ENCODE measurements around the gene LRRC56. TPM values are rescaled to one million over a fixed set of nuclear protein-coding genes. Genes with fewer than 3 reads are reported as not detected.

LRRC56 gene, protein sequence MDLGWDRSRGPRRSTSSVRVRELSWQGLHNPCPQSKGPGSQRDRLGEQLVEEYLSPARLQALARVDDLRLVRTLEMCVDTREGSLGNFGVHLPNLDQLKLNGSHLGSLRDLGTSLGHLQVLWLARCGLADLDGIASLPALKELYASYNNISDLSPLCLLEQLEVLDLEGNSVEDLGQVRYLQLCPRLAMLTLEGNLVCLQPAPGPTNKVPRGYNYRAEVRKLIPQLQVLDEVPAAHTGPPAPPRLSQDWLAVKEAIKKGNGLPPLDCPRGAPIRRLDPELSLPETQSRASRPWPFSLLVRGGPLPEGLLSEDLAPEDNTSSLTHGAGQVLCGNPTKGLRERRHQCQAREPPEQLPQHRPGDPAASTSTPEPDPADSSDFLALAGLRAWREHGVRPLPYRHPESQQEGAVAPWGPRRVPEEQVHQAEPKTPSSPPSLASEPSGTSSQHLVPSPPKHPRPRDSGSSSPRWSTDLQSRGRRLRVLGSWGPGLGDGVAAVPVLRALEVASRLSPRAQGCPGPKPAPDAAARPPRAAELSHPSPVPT
- total RNA-seq (7.7 TPM), polyA plus RNA-seq (ENCODE audit: insufficient read depth, low read depth, low replicate concordance) (1.2 TPM)
- long read RNA-seq, donor 1: 0 reads
- long read RNA-seq, donor 2: 0 reads
- long read RNA-seq, donor 3: 0 reads
- long read RNA-seq, donor 4: 0 reads
- long read RNA-seq, donor 5: 0 reads
- long read RNA-seq, donor 6: 0 reads
- long read RNA-seq, donor 7, partial matches to known transcripts: 4 of 8 reads
- long read RNA-seq, donor 7, other reads (novel, unspliced or antisense): 4 of 8 reads
- long read RNA-seq, donor 8: 0 reads
- long read RNA-seq, donor 9: 0 reads
- long read RNA-seq, donor 10: 0 reads

DNA sequence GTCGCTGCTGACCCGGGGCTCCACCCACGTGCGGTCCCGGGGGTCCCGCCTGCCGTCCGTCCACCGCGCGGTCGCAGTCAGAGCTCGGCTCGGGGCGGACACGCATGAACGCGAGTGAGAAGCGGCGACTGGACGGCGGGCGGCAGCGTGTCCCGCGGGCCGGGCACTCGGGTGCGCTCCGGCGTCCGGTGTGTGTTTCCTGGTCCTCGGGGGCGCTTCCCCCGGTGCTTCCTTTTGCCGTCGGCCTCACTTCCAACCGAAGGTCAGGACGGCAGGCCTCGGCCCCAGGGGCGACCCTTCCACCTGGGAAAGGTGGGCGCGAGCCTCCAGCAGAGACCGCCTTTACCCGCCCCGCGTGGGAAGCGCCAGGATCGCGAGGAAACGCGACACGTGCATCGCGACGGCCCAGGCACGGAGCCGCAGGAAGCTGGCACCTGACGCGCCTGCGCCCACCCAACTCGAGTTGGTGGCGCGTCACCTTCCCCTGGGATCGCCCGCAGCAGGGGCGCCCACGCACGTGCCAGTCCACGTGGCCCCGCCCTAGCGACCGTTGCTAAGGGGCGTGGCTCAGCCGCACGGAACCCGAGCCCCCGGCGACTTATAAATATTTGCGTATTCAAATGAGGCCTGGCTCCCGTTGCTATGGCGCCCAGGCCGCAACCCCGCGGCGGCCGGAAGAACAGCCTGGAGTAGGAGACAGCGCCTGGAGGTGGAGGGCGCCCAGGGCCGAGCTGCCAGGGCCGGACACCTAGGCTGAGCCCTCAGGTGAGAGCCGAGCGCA lies at the start of gene LRRC56:
LRRC56 (plus strand) TSS at position 687 of the 781 bp plus-strand sequence. CDS start 3,158 bp downstream, outside the sequence.
- peak within 1 kb of the TSS in 2 of 3 donors; percentile 2 to 40 for H3K4me3 ChIP-seq (ENCODE audit: low read length in 3 of 3)
- no peaks in the 10 kb centered on the region for H3K9me3 ChIP-seq (ENCODE audit: control insufficient read depth in 2 of 3, insufficient read depth in 1 of 3, low read length in 3 of 3)
- TF ChIP-seq, protein P1, sequence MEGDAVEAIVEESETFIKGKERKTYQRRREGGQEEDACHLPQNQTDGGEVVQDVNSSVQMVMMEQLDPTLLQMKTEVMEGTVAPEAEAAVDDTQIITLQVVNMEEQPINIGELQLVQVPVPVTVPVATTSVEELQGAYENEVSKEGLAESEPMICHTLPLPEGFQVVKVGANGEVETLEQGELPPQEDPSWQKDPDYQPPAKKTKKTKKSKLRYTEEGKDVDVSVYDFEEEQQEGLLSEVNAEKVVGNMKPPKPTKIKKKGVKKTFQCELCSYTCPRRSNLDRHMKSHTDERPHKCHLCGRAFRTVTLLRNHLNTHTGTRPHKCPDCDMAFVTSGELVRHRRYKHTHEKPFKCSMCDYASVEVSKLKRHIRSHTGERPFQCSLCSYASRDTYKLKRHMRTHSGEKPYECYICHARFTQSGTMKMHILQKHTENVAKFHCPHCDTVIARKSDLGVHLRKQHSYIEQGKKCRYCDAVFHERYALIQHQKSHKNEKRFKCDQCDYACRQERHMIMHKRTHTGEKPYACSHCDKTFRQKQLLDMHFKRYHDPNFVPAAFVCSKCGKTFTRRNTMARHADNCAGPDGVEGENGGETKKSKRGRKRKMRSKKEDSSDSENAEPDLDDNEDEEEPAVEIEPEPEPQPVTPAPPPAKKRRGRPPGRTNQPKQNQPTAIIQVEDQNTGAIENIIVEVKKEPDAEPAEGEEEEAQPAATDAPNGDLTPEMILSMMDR (IDR thresholded peaks at IDR 0.05; ENCODE audit: borderline replicate concordance, extremely low read depth, insufficient read depth): no peak
- H3K27me3 ChIP-seq (ENCODE audit: control insufficient read depth, insufficient read depth, low read length): no peaks in the 10 kb centered on the region
- H3K9ac ChIP-seq (ENCODE audit: low read length in 3 of 3): no peak within 1 kb of the TSS
- peaks cover 0 to 23% (median 4%) of the 10 kb centered on the region in 3 donors for H3K4me1 ChIP-seq (ENCODE audit: control insufficient read depth in 2 of 3, insufficient read depth in 2 of 3, low read depth in 1 of 3, low read length in 3 of 3)
- FAIRE-seq: no peak
- DNase-seq: peak; percentile 88 to 97 (median 93)
- no peaks in the 10 kb centered on the region for H3K36me3 ChIP-seq (ENCODE audit: control insufficient read depth in 2 of 3, insufficient read depth in 3 of 3, low read length in 3 of 3)
- intact Hi-C loops (cut with DNase I): no loop called here
- peak within 1 kb of the TSS; percentile 61 to 67 for H3K27ac ChIP-seq (ENCODE audit: low read depth in 2 of 2, low read length in 2 of 2)

DNA sequence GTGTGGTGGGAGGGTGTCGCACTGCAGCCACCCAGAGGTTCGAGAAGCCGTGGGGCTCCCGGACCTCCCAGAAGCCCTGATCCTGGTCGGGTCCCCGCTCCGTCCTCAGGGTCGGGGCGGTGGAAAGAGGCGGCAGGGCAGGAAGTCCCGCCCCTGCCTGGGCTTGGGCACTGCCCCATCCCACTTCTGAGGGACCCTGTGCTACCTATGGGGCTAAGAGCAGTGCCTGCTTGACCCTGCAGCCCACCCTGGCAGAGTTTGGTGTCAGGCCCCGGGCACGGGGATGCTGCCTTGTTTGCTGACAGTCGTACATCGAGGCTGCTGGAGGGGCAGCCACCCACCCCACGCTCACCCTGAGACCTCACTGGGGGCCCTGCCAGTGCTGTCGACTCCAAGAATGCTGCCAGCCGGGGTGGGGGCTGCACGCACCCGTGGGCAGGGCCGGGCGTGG lies 49.7 kb upstream of the LRRC56 start:
- no peak overlapping the region for H3K4me3 ChIP-seq (ENCODE audit: low read length in 3 of 3)
- TF ChIP-seq, protein P1 (IDR thresholded peaks at IDR 0.05; ENCODE audit: borderline replicate concordance, extremely low read depth, insufficient read depth): no peak
- no peaks in the 10 kb centered on the region for H3K4me1 ChIP-seq (ENCODE audit: control insufficient read depth in 2 of 3, insufficient read depth in 2 of 3, low read depth in 1 of 3, low read length in 3 of 3)
- H3K27me3 ChIP-seq (ENCODE audit: control insufficient read depth, insufficient read depth, low read length): no peaks in the 10 kb centered on the region
- peaks cover 0 to 4% (median 0%) of the 10 kb centered on the region in 3 donors for H3K36me3 ChIP-seq (ENCODE audit: control insufficient read depth in 2 of 3, insufficient read depth in 3 of 3, low read length in 3 of 3)
- DNase-seq (peak in 1 of 5 donors; percentile 49), FAIRE-seq (no peak)
- intact Hi-C loops (cut with DNase I): no loop called here
- no peaks in the 10 kb centered on the region for H3K9me3 ChIP-seq (ENCODE audit: control insufficient read depth in 2 of 3, insufficient read depth in 1 of 3, low read length in 3 of 3)
- no peak overlapping the region for H3K27ac ChIP-seq (ENCODE audit: low read depth in 2 of 2, low read length in 2 of 2)
- no peak overlapping the region for H3K9ac ChIP-seq (ENCODE audit: low read length in 3 of 3)

DNA sequence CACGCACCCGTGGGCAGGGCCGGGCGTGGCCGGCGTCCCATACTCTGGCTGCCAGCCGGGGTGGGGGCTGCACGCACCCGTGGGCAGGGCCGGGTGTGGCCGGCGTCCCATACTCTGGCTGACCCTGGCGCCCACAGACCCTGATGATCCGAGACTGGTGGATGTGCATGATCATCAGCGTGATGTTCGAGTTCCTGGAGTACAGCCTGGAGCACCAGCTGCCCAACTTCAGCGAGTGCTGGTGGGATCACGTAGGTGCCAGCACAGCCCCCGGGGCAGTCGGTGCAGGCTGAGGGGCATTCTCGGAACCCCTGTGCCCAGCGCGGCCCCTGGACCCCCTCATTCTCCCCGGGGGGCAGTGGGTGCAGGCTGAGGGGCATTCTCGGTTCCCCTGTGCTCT lies 49.3 kb upstream of the LRRC56 start:
- Histone ChIP-seq H3K27ac (ENCODE audit: low read depth in 2 of 2, low read length in 2 of 2) (no peak overlapping the region), H3K9ac (ENCODE audit: low read length in 3 of 3) (no peak overlapping the region), H3K27me3 (ENCODE audit: control insufficient read depth, insufficient read depth, low read length) (no peaks in the 10 kb centered on the region), H3K36me3 (ENCODE audit: control insufficient read depth in 2 of 3, insufficient read depth in 3 of 3, low read length in 3 of 3) (peaks cover 0 to 4% (median 0%) of the 10 kb centered on the region in 3 donors), H3K4me1 (ENCODE audit: control insufficient read depth in 2 of 3, insufficient read depth in 2 of 3, low read depth in 1 of 3, low read length in 3 of 3) (no peaks in the 10 kb centered on the region), H3K9me3 (ENCODE audit: control insufficient read depth in 2 of 3, insufficient read depth in 1 of 3, low read length in 3 of 3) (no peaks in the 10 kb centered on the region), H3K4me3 (ENCODE audit: low read length in 3 of 3) (no peak overlapping the region)
- intact Hi-C loops (cut with DNase I): no loop called here
- FAIRE-seq (no peak), DNase-seq (no peak)
- TF ChIP-seq, protein P1 (IDR thresholded peaks at IDR 0.05; ENCODE audit: borderline replicate concordance, extremely low read depth, insufficient read depth): no peak
